OCI-LY7 (cell line): ENCODE measurements around the gene BCL2L13.

Source experiments
- CTCF ChIP-seq: fragments of 200-600 bp; sonication (generic); conservative IDR thresholded peaks from 2 replicates; pipeline ENCODE4 v1.5.1; 2014; ENCODE audit warnings: mild to moderate bottlenecking, antibody characterized with exemption, low read length, moderate library complexity, mixed read lengths
- EZH2phosphoT487 ChIP-seq: fragments of 200-600 bp; sonication (generic); IDR thresholded peaks from 2 replicates; pipeline ENCODE4 v1.6.1; 2018; ENCODE audit warnings: low read depth, borderline replicate concordance, mild to moderate bottlenecking, mixed run types, antibody characterized with exemption, low read length, moderate library complexity, mixed read lengths

GRCh38 chr22:17675584-17675983 lies 37.0 kb downstream of the BCL2L13 start:
- TF ChIP-seq CTCF: no peak
- TF ChIP-seq EZH2phosphoT487: no peak
